IMR-90 (cell line): ENCODE measurements around the gene KLK13. TPM values are rescaled to one million over a fixed set of nuclear protein-coding genes. Genes with fewer than 3 reads are reported as not detected.

Source experiments
- ATAC-seq: fragments of 200-7000 bp; cut with Tn5 transposase; 2 replicates; pipeline ENCODE4 v1.9.1; 2020; ENCODE audit warnings: low read depth, mild to moderate bottlenecking, moderate library complexity
- BruUV-seq: library from RNA; stranded (reverse); fragments of 400-500 nt; replicated peaks from 2 replicates; lab custom pipeline; 2021; lab: Mats Ljungman, UMichigan
- CTCF ChIA-PET: fragments of 300-600 bp; formaldehyde crosslinking; extraction: SDS; loops from one replicate; lab custom pipeline; 2021; ENCODE audit warnings: antibody characterized with exemption; lab: Yijun Ruan, JAX
- POLR2A ChIA-PET: fragments of 300-600 bp; sonication (Branson Sonifier 250); formaldehyde crosslinking; loops from one replicate; lab custom pipeline; 2022; ENCODE audit warnings: antibody characterized with exemption; ENCODE audit not compliant: unreplicated experiment; lab: Charles Lee
- DNase-seq: peaks from one replicate; pipeline ENCODE4 v3.0.0; 2013
- H2AFZ ChIP-seq: replicated peaks from 2 replicates; pipeline ENCODE3; 2013; ENCODE audit warnings: low read length, mild to moderate bottlenecking; ENCODE audit not compliant: poor library complexity
- H2AK5ac ChIP-seq: 2 replicates; pipeline ENCODE4 v1.6.1; 2013; ENCODE audit warnings: low read depth, low read length, inconsistent platforms
- H2AK9ac ChIP-seq: replicated peaks from 2 replicates; pipeline ENCODE3; 2013; ENCODE audit warnings: mild to moderate bottlenecking, low read depth, low read length, moderate library complexity; ENCODE audit not compliant: poor library complexity
- H2BK120ac ChIP-seq: 2 replicates; pipeline ENCODE4 v1.6.1; 2013; ENCODE audit warnings: low read depth, low read length, inconsistent platforms
- H2BK15ac ChIP-seq: 3 replicates; pipeline ENCODE4 v1.6.1; 2013; ENCODE audit warnings: low read depth, low read length, inconsistent platforms
- H2BK20ac ChIP-seq: 2 replicates; pipeline ENCODE4 v1.6.1; 2013; ENCODE audit warnings: low read depth, mild to moderate bottlenecking, inconsistent platforms, low read length, moderate library complexity
- H2BK5ac ChIP-seq: 2 replicates; pipeline ENCODE4 v1.6.1; 2013; ENCODE audit warnings: mild to moderate bottlenecking, low read depth, low read length, inconsistent platforms; ENCODE audit not compliant: poor library complexity, severe bottlenecking
- H3K14ac ChIP-seq: replicated peaks from 2 replicates; pipeline ENCODE4 v1.6.1; 2013; ENCODE audit warnings: low read depth, low read length, inconsistent platforms
- H3K18ac ChIP-seq: 2 replicates; pipeline ENCODE4 v1.6.1; 2013; ENCODE audit warnings: low read depth, low read length, control low read depth
- H3K23ac ChIP-seq: 2 replicates; pipeline ENCODE4 v1.6.1; 2013; ENCODE audit warnings: low read depth, low read length, inconsistent platforms
- H3K27ac ChIP-seq: 2 replicates; pipeline ENCODE4 v1.5.1; 2013; ENCODE audit warnings: mild to moderate bottlenecking, control low read depth, low read length; ENCODE audit not compliant: insufficient read depth
- H3K27me3 ChIP-seq: 2 replicates; pipeline ENCODE4 v1.6.1; 2013; ENCODE audit warnings: low read length; ENCODE audit not compliant: control insufficient read depth, insufficient read depth
- H3K36me3 ChIP-seq: 2 replicates; pipeline ENCODE4 v1.6.1; 2013; ENCODE audit warnings: low read length, mixed read lengths; ENCODE audit not compliant: control insufficient read depth, insufficient read depth
- H3K4ac ChIP-seq: 2 replicates; pipeline ENCODE4 v1.6.1; 2013; ENCODE audit warnings: low read depth, low read length, inconsistent platforms
- H3K4me1 ChIP-seq: 2 replicates; pipeline ENCODE4 v1.6.1; 2013; ENCODE audit warnings: low read length, mixed read lengths; ENCODE audit not compliant: control insufficient read depth, insufficient read depth
- H3K4me2 ChIP-seq: 2 replicates; pipeline ENCODE4 v1.6.1; 2013; ENCODE audit warnings: low read depth, mild to moderate bottlenecking, control low read depth, low read length, moderate library complexity
- H3K4me3 ChIP-seq: 2 replicates; pipeline ENCODE4 v1.5.1; 2013; ENCODE audit warnings: low read depth, mild to moderate bottlenecking, control low read depth, low read length, moderate library complexity; ENCODE audit not compliant: insufficient read depth
- H3K56ac ChIP-seq: 2 replicates; pipeline ENCODE4 v1.6.1; 2013; ENCODE audit warnings: low read length, inconsistent platforms; ENCODE audit not compliant: insufficient read depth; ENCODE audit errors: extremely low read depth
- H3K79me1 ChIP-seq, 2 experiments: 2 replicates each; pipeline ENCODE4 v1.6.1; 2013; ENCODE audit warnings: low read length in 2 of 2, inconsistent platforms in 1 of 2, low read depth in 1 of 2
- H3K9ac ChIP-seq: 2 replicates; pipeline ENCODE4 v1.6.1; 2013; ENCODE audit warnings: low read depth, low read length, control low read depth
- H3K9me1 ChIP-seq: 2 replicates; pipeline ENCODE4 v1.6.1; 2013; ENCODE audit warnings: low read length, inconsistent platforms; ENCODE audit not compliant: insufficient read depth
- H3K9me3 ChIP-seq: 2 replicates; pipeline ENCODE4 v1.6.1; 2013; ENCODE audit warnings: low read length; ENCODE audit not compliant: control insufficient read depth, insufficient read depth
- H4K20me1 ChIP-seq: 2 replicates; pipeline ENCODE4 v1.6.1; 2013; ENCODE audit warnings: low read length, inconsistent platforms; ENCODE audit not compliant: insufficient read depth
- H4K5ac ChIP-seq: 2 replicates; pipeline ENCODE4 v1.6.1; 2013; ENCODE audit warnings: mild to moderate bottlenecking, low read depth, low read length, control low read depth
- H4K8ac ChIP-seq, 2 experiments: 2 replicates each; pipeline ENCODE4 v1.6.1; 2013; ENCODE audit warnings: low read depth in 2 of 2, low read length in 2 of 2, control low read depth in 1 of 2, inconsistent platforms in 1 of 2
- H4K91ac ChIP-seq: 2 replicates; pipeline ENCODE4 v1.6.1; 2013; ENCODE audit warnings: low read depth, low read length, inconsistent platforms; ENCODE audit not compliant: insufficient read depth
- FOS ChIP-seq: fragments of 150-350 bp; IDR thresholded peaks from 2 replicates; pipeline ENCODE4 v1.6.1; 2016; ENCODE audit warnings: low read depth, low read length
- MXI1 ChIP-seq: IDR thresholded peaks from 2 replicates; pipeline ENCODE4 v1.6.1; 2012; ENCODE audit warnings: low read depth, mild to moderate bottlenecking, low read length, moderate library complexity, borderline replicate concordance
- RCOR1 ChIP-seq: IDR thresholded peaks from 2 replicates; pipeline ENCODE4 v1.6.1; 2012; ENCODE audit warnings: mild to moderate bottlenecking, low read length, improper control_type of control experiment; ENCODE audit not compliant: insufficient replicate concordance
- USF2 ChIP-seq: fragments of 150-350 bp; IDR thresholded peaks from 2 replicates; pipeline ENCODE4 v1.6.1; 2017; ENCODE audit warnings: mild to moderate bottlenecking, antibody characterized with exemption, low read length, low read depth
- WGBS, 2 experiments: methylation state at CpG; one replicate each; pipeline versions ENCODE4 v1.1.5 to v1.1.7; 2013; ENCODE audit warnings: missing lambda C conversion rate in 2 of 2; ENCODE audit not compliant: insufficient read length in 1 of 2; ENCODE audit errors: extremely low coverage in 2 of 2; 5-methylcytosine and 5-hydroxymethylcytosine counted together
- dilution Hi-C: fragments of 300-500 bp; cut with HindIII; formaldehyde crosslinking; loops from one replicate; pipeline ENCODE4 v1.14.3; 2018; ENCODE audit warnings: low sequenced_read_pairs; ENCODE audit not compliant: unreplicated experiment
- in situ Hi-C: fragments of 300-500 bp; cut with MboI; formaldehyde crosslinking; loops from 3 replicates; pipeline ENCODE4 v1.14.3; 2019; ENCODE audit warnings: low sequenced_read_pairs, inconsistent platforms, mixed read lengths
- intact Hi-C: fragments of 100-400 bp; cut with micrococcal nuclease; formaldehyde crosslinking; loops from 2 replicates; pipeline ENCODE4 v1.10.0; 2022
- polyA plus RNA-seq, 3 experiments: library from polyadenylated mRNA; depleted of rRNA; stranded (reverse); fragments of >200 nt; gene quantifications; 2 replicates each; pipeline ENCODE4 v1.2.3, GENCODE V29; 2012; ENCODE audit warnings: low replicate concordance in 1 of 3
- total RNA-seq: library from RNA; depleted of rRNA; stranded (reverse); fragments of >200 nt; gene quantifications from 2 replicates; pipeline ENCODE4 v1.2.3, GENCODE V29; 2012
- TF ChIP-seq, protein P1 (sequence below): fragments of 150-350 bp; IDR thresholded peaks from 2 replicates; pipeline ENCODE4 v1.6.1; 2016; ENCODE audit warnings: low read depth, mild to moderate bottlenecking, low read length, moderate library complexity, borderline replicate concordance

The KLK13 gene
- total and polyA plus RNA-seq, 2 of the 4 experiments (the other 2 are of a cell fraction): not detected

DNA sequence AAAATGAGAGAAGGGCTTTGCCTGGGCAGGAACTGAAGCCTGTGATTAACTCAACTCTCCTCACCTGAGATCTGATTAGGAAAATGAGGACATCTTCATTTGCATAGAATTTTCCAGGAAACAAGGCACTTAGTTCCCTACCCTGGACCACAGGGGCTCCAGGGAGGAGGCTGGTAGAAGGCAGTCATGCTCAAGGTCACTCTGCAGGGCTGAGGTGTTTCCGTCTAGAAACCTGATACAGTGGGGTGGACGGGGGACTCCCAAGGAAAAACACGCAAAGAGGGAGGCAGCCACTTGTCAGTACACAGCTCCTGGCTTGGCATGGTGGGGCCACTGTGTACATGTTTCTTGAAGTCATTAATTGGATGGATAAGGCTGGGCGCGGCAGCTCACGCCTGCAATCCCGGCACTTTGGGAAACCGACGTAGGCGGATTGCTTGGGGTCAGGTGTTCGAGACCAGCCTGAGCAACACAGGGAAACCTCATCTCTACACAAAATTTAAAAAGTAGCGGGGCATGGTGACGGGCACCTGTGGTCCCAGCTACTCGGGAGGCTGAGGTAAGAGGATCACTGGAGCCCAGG is 11.8 kb upstream of the KLK13 start:
- Histone ChIP-seq H3K4me2 (no peak overlapping the region), H3K4me3 (no peak overlapping the region), H3K9me3 (no peaks in the 10 kb centered on the region; the same call in none of the 2 replicates), H4K5ac (no peak overlapping the region), H2BK15ac (no peak overlapping the region), H2AK9ac (no peak overlapping the region), H3K36me3 (no peaks in the 10 kb centered on the region), H3K79me1 (no peaks in the 10 kb centered on the region), H3K4ac (no peak overlapping the region), H3K27ac (no peak overlapping the region), H2AFZ (no peak overlapping the region), H3K56ac (no peak overlapping the region), H3K27me3 (no peaks in the 10 kb centered on the region), H4K20me1 (no peaks in the 10 kb centered on the region), H3K23ac (no peak overlapping the region), H3K9me1 (no peaks in the 10 kb centered on the region), H3K9ac (no peak overlapping the region), H3K4me1 (no peaks in the 10 kb centered on the region), H2BK120ac (no peak overlapping the region), H2BK20ac (no peak overlapping the region), H4K91ac (no peak overlapping the region), H3K18ac (no peak overlapping the region), H2AK5ac (no peak overlapping the region), H3K14ac (no peak overlapping the region), H4K8ac (no peak overlapping the region), H2BK5ac (no peak overlapping the region)
- WGBS, 2 experiments: 16% methylated on average over 3 of the region's 14 CpGs; no CpG with 5 or more reads in 1 of the 2 experiments
- in situ Hi-C loops (no loop called here), intact Hi-C loops (no loop called here), dilution Hi-C loops (no loop called here)
- CTCF ChIA-PET: no interaction called here
- ATAC-seq: no peak
- BruUV-seq: no TSS peak
- POLR2A ChIA-PET: no interaction called here
- TF ChIP-seq FOS (no peak), RCOR1 (no peak), USF2 (no peak), MXI1 (no peak)
- TF ChIP-seq, protein P1, sequence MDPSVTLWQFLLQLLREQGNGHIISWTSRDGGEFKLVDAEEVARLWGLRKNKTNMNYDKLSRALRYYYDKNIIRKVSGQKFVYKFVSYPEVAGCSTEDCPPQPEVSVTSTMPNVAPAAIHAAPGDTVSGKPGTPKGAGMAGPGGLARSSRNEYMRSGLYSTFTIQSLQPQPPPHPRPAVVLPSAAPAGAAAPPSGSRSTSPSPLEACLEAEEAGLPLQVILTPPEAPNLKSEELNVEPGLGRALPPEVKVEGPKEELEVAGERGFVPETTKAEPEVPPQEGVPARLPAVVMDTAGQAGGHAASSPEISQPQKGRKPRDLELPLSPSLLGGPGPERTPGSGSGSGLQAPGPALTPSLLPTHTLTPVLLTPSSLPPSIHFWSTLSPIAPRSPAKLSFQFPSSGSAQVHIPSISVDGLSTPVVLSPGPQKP: no peak
- no peak for DNase-seq
